K562 (cell line): ENCODE data around the gene CLDN7. TPM values are rescaled to one million over a fixed set of nuclear protein-coding genes. Genes with fewer than 3 reads are reported as not detected.

Experiments used
- ASH1L ChIP-seq: fragments of 450-650 bp; IDR thresholded peaks from 2 replicates; pipeline ENCODE4 v1.6.1; 2018; ENCODE audit warnings: borderline replicate concordance, mild to moderate bottlenecking, low read depth; ENCODE audit not compliant: partially characterized antibody
- CAMTA2 ChIP-seq: fragments of 250-450 bp; sonication (Bioruptor Pico); conservative IDR thresholded peaks from 2 replicates; pipeline ENCODE4 v1.5.1; 2022
- CBX2 ChIP-seq: fragments of 200-600 bp; sonication (generic); IDR thresholded peaks from one replicate; pipeline ENCODE4 v1.6.1; 2012; ENCODE audit warnings: mild to moderate bottlenecking, low read length, inconsistent platforms; ENCODE audit not compliant: insufficient read depth, poor library complexity, severe bottlenecking
- CTBP1 ChIP-seq: fragments of 450-650 bp; IDR thresholded peaks from 2 replicates; pipeline ENCODE4 v1.6.1; 2016; ENCODE audit warnings: borderline replicate concordance
- EP400 ChIP-seq: fragments of 450-650 bp; IDR thresholded peaks from 2 replicates; pipeline ENCODE4 v1.6.1; 2017; ENCODE audit warnings: antibody characterized with exemption, mild to moderate bottlenecking, moderate library complexity
- FOXP1 ChIP-seq: sonication (generic); formaldehyde crosslinking; IDR thresholded peaks from 2 replicates; pipeline ENCODE4 v1.8.0; 2022; ENCODE audit warnings: mild to moderate bottlenecking, missing genetic modification reagents
- HDAC2 ChIP-seq: fragments of 450-650 bp; IDR thresholded peaks from 2 replicates; pipeline ENCODE4 v1.6.1; 2016; ENCODE audit warnings: mild to moderate bottlenecking
- KLF10 ChIP-seq: fragments of 250-450 bp; sonication (Bioruptor Pico); IDR thresholded peaks from 2 replicates; pipeline ENCODE4 v1.6.1; 2021; ENCODE audit warnings: matching md5 sums
- MED1 ChIP-seq: sonication (generic); formaldehyde crosslinking; IDR thresholded peaks from 2 replicates; pipeline ENCODE4 v1.8.1; 2023; ENCODE audit warnings: missing genetic modification reagents, borderline replicate concordance
- NCOR1 ChIP-seq: fragments of 450-650 bp; IDR thresholded peaks from 2 replicates; pipeline ENCODE4 v1.6.1; 2016; ENCODE audit warnings: mild to moderate bottlenecking, moderate library complexity
- RB1 ChIP-seq: fragments of 450-650 bp; IDR thresholded peaks from 2 replicates; pipeline ENCODE4 v1.6.1; 2017; ENCODE audit warnings: low read depth, mild to moderate bottlenecking
- RBFOX2 ChIP-seq: fragments of 200-400 bp; formaldehyde crosslinking; IDR thresholded peaks from 2 replicates; pipeline ENCODE4 v1.6.1; 2017; ENCODE audit warnings: low read depth, mild to moderate bottlenecking, low read length, moderate library complexity
- RNF2 ChIP-seq: sonication (generic); IDR thresholded peaks from 2 replicates; pipeline ENCODE4 v1.6.1; 2016
- SETDB1 ChIP-seq: IDR thresholded peaks from one replicate; pipeline ENCODE4 v1.6.1; 2012; ENCODE audit warnings: low read length, control low read depth, inconsistent platforms
- ZC3H4 ChIP-seq: sonication (generic); formaldehyde crosslinking; IDR thresholded peaks from 2 replicates; pipeline ENCODE4 v1.9.0; 2021; ENCODE audit warnings: missing genetic modification reagents, borderline replicate concordance
- ZFX ChIP-seq: sonication (generic); formaldehyde crosslinking; IDR thresholded peaks from 2 replicates; pipeline ENCODE4 v1.8.0; 2022; ENCODE audit warnings: mild to moderate bottlenecking, missing genetic modification reagents, moderate library complexity
- ZNF12 ChIP-seq: sonication (generic); formaldehyde crosslinking; IDR thresholded peaks from 2 replicates; pipeline ENCODE4 v1.4.0; 2020; ENCODE audit warnings: mild to moderate bottlenecking, missing genetic modification reagents
- ZNF76 ChIP-seq: fragments of 250-450 bp; sonication (Bioruptor Pico); IDR thresholded peaks from 2 replicates; pipeline ENCODE4 v1.4.0; 2020; ENCODE audit warnings: mild to moderate bottlenecking, moderate library complexity, borderline replicate concordance
- polyA plus RNA-seq, 8 experiments: library from polyadenylated mRNA; depleted of rRNA in 4 of 8; stranded (reverse) in 5 of 8; unstranded in 3 of 8; fragments of >200 nt; fragmentation: Nextera tagmentation in 2 of 8; fragmentation: Illumina TruSeq in 1 of 8; extraction: Ambion mirVana in 2 of 8; extraction: Trizol in 1 of 8; gene quantifications; 2 replicates each; pipeline versions ENCODE4 v1.2.1 to v1.2.3, GENCODE V29; 2011 to 2014; ENCODE audit warnings: inconsistent platforms in 1 of 8, missing spikeins in 1 of 8
- total RNA-seq, 7 experiments: library from RNA; depleted of rRNA in 6 of 7; stranded (reverse); fragments of >200 nt in 6 of 7; fragmentation: Illumina TruSeq in 2 of 7; extraction: Trizol in 2 of 7; gene quantifications; 2 replicates each; pipeline versions ENCODE4 v1.2.1 to v1.2.3, GENCODE V29; 2011 to 2021; ENCODE audit warnings: low replicate concordance in 1 of 7
- TF ChIP-seq, protein P1 (sequence below), 2 experiments: fragments of 450-650 bp in 1 of 2; sonication (generic) in 1 of 2; formaldehyde crosslinking in 1 of 2; IDR thresholded peaks in 1 of 2; conservative IDR thresholded peaks in 1 of 2; 2 replicates each; pipeline versions ENCODE4 v1.6.1 to v1.8.1; 2016 to 2023; ENCODE audit warnings: mild to moderate bottlenecking in 2 of 2, moderate library complexity in 2 of 2, inconsistent platforms in 1 of 2, missing genetic modification reagents in 1 of 2
- TF ChIP-seq, protein P2 (sequence below): sonication (generic); formaldehyde crosslinking; IDR thresholded peaks from 2 replicates; pipeline ENCODE4 v1.8.0; 2022; ENCODE audit warnings: mild to moderate bottlenecking, missing genetic modification reagents
- TF ChIP-seq, protein P3 (sequence below): fragments of 450-650 bp; IDR thresholded peaks from one replicate; pipeline ENCODE4 v1.6.1; 2018; ENCODE audit warnings: mild to moderate bottlenecking, moderate library complexity; ENCODE audit not compliant: partially characterized antibody
- TF ChIP-seq, protein P4 (sequence below), 2 experiments: IDR thresholded peaks; 2 replicates each; pipeline ENCODE4 v1.6.1; 2011; ENCODE audit warnings: borderline replicate concordance in 1 of 2, control low read depth in 1 of 2, low read depth in 1 of 2, low read length in 1 of 2, mild to moderate bottlenecking in 1 of 2, mixed read lengths in 1 of 2, moderate library complexity in 1 of 2; ENCODE audit not compliant: insufficient read depth in 1 of 2, insufficient read length in 1 of 2, poor library complexity in 1 of 2, severe bottlenecking in 1 of 2; ENCODE audit errors: extremely low read depth in 1 of 2

CLDN7 gene
- total and polyA plus RNA-seq, 9 of the 15 experiments (the other 6 are each of a cell fraction or from before 2014, with no cell fraction given), result 2.2 to 14.5 (median 7.6) TPM

DNA sequence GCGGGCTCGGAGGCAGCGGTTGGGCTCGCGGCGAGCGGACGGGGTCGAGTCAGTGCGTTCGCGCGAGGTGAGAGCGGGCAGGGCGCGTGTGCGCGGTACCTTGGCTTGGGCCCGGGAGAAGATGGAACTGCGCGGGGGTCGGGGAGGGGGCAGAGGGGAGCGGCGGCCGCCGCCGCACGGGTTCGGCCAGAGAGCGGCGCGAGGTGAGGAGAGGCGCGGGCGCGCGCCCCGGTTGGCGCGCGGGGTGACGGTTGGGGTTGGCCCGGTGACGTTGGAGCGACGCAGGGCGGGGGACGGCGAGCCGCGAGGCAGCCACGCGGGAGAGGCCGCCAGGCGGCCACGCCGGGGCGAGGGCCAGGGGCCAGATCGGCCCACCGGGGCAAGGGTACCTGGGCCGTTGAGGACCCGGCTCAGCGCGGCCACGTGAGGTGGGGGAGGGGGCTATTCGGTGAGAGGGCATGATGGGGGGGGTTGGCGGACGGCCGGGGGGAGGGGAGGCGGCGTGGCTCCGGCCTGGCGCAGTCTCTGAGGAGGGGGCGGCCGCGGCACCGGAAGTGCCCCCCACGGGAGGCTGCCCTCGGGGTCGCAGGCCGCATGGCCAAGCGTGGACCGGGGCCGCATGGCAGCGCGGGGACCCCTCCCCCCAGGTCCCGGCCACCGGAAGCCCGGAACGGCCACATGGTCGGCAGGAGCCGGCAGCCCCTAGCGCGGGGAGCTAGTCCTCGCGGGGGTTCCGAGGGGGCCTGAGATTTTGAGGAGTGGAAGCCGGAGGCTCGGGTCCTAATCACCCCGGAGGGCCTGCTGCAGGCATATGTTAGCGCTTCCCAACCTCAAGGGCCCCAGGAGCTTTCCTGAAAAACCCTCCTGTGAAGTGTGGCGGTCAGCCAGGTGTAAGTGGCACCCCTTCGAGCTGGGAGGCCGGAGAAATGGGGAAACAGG lies 45.7 kb upstream of the CLDN7 start (continued):
- no peak for TF ChIP-seq KLF10 (CRISPR knock-in tag)
- peak; percentile 90 for TF ChIP-seq EP400
- peak; percentile 40; the same call in 1 of the 2 replicates for TF ChIP-seq ZFX
- no peak for TF ChIP-seq ZNF76 (CRISPR knock-in tag)
- no peak for TF ChIP-seq HDAC2
- TF ChIP-seq RB1, result peak; percentile 26; the same call in 1 of the 2 replicates
- TF ChIP-seq RNF2, result no peak
- peak; percentile 75; the same call in 1 of the 2 replicates for TF ChIP-seq FOXP1 (CRISPR knock-in tag)
- no peak for TF ChIP-seq MED1 (CRISPR knock-in tag)
- peak; percentile 76 for TF ChIP-seq RBFOX2
- TF ChIP-seq ASH1L, result no peak
- TF ChIP-seq, protein P1, sequence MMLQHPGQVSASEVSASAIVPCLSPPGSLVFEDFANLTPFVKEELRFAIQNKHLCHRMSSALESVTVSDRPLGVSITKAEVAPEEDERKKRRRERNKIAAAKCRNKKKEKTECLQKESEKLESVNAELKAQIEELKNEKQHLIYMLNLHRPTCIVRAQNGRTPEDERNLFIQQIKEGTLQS (IDR thresholded peaks at IDR 0.05), result no peak
- TF ChIP-seq, protein P1 (CRISPR knock-in tag; conservative IDR thresholded peaks at IDR 0.05), result no peak
- TF ChIP-seq CAMTA2 (CRISPR knock-in tag), result no peak
- TF ChIP-seq SETDB1, result no peak
- TF ChIP-seq, protein P2, sequence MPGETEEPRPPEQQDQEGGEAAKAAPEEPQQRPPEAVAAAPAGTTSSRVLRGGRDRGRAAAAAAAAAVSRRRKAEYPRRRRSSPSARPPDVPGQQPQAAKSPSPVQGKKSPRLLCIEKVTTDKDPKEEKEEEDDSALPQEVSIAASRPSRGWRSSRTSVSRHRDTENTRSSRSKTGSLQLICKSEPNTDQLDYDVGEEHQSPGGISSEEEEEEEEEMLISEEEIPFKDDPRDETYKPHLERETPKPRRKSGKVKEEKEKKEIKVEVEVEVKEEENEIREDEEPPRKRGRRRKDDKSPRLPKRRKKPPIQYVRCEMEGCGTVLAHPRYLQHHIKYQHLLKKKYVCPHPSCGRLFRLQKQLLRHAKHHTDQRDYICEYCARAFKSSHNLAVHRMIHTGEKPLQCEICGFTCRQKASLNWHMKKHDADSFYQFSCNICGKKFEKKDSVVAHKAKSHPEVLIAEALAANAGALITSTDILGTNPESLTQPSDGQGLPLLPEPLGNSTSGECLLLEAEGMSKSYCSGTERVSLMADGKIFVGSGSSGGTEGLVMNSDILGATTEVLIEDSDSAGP (CRISPR knock-in tag), result no peak
- TF ChIP-seq CBX2, result no peak
- TF ChIP-seq ZNF12 (CRISPR knock-in tag), result no peak
- TF ChIP-seq, protein P3, sequence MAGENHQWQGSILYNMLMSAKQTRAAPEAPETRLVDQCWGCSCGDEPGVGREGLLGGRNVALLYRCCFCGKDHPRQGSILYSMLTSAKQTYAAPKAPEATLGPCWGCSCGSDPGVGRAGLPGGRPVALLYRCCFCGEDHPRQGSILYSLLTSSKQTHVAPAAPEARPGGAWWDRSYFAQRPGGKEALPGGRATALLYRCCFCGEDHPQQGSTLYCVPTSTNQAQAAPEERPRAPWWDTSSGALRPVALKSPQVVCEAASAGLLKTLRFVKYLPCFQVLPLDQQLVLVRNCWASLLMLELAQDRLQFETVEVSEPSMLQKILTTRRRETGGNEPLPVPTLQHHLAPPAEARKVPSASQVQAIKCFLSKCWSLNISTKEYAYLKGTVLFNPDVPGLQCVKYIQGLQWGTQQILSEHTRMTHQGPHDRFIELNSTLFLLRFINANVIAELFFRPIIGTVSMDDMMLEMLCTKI, result no peak
- 0 out of 2 replicates have a peak, but pooled peaks have one; percentile 5 for TF ChIP-seq ZC3H4 (CRISPR knock-in tag)
- TF ChIP-seq, protein P4, sequence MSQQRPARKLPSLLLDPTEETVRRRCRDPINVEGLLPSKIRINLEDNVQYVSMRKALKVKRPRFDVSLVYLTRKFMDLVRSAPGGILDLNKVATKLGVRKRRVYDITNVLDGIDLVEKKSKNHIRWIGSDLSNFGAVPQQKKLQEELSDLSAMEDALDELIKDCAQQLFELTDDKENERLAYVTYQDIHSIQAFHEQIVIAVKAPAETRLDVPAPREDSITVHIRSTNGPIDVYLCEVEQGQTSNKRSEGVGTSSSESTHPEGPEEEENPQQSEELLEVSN (IDR thresholded peaks at IDR 0.05; ENCODE audit: borderline replicate concordance in 1 of 2, extremely low read depth in 1 of 2, insufficient read depth in 1 of 2, insufficient read length in 1 of 2, low read depth in 1 of 2, low read length in 1 of 2, poor library complexity in 1 of 2, severe bottlenecking in 1 of 2), result peak; percentile 87 to 92
- peak; percentile 54; the same call in 1 of the 2 replicates for TF ChIP-seq CTBP1
- no peak for TF ChIP-seq NCOR1
